ENCODE data around the gene ETFRF1.

The ETFRF1 gene

DNA sequence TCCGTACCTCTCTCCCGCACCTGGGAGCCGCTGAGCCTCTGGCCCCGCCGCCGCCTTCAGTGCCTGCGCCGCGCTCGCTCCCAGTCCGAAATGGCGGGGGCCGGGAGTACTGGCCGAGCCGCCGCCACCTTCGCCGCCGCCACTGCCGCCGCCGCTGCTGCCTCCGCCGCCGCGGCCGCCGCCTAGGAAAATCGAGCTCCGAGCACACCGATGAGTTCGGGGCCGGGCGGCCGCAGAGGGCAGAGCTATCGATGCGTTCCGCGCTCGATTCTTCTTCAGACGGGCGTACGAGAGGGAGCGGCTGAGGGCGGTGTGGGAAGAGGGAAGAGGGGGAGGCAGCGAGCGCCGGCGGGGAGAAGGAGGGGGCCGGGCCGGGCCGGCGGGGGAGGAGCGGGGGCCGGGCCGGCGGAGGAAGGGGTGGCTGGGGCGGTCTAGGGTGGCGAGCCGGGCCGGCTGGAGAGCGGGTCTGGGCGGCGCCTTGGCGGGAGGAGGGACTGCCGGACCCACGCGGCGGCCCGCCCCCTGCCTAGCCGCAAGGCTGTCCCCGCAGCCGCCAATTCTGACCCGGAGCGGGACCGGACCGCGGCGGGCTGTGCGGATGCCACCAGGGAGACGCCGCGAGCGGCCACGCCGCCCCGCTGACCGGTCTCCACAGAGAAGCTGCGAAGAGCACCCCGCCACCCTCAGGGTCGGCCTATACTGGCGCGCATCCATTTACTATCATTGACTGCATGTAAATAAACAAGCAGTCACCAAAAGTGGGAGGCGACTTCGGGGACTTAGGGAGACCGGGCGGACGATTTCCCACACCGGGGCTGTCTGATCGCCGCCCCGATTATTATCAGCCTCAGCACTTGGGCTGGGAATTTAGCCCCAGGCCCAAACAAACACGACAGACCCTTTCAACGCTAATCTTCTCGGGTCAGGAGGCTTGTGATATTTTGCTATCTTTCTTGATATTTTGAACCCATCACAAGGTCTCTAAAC is 56.0 kb downstream of the ETFRF1 start, which contains the start of gene KRAS:
Gene KRAS, minus strand, starts transcription at position 186 of the 987 bp plus-strand sequence.
- peak within 1 kb of the TSS; percentile 98 for H3K4me3 ChIP-seq
- peak within 1 kb of the TSS; percentile 96 to 99 for H3K27ac ChIP-seq
- DNase-seq (ENCODE audit: low spot score), result peak; percentile 96
- TF ChIP-seq, protein P1, sequence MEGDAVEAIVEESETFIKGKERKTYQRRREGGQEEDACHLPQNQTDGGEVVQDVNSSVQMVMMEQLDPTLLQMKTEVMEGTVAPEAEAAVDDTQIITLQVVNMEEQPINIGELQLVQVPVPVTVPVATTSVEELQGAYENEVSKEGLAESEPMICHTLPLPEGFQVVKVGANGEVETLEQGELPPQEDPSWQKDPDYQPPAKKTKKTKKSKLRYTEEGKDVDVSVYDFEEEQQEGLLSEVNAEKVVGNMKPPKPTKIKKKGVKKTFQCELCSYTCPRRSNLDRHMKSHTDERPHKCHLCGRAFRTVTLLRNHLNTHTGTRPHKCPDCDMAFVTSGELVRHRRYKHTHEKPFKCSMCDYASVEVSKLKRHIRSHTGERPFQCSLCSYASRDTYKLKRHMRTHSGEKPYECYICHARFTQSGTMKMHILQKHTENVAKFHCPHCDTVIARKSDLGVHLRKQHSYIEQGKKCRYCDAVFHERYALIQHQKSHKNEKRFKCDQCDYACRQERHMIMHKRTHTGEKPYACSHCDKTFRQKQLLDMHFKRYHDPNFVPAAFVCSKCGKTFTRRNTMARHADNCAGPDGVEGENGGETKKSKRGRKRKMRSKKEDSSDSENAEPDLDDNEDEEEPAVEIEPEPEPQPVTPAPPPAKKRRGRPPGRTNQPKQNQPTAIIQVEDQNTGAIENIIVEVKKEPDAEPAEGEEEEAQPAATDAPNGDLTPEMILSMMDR (IDR thresholded peaks at IDR 0.05), result no peak

DNA sequence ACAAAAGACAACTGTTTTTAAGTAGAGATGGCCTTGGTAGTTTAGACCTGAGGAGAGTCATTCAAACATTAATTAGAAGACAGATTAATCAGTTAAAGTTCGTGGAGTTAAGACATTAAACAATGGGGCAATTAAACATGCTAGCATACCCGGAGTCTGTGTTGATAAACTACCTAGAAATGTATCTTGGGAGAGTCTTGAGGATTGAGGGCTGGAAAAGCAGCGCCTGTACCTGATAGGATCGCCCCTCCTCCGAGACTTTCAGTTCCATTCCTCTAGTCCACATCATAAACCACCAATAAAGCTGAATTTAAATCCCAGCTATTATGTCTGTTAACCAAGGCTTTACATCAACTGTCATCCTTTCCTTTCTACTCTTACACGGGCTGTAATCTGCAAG is 56.7 kb downstream of the ETFRF1 start:
- DNase-seq (ENCODE audit: low spot score), result no peak
- H3K27ac ChIP-seq, result peak overlapping the region; percentile 63 to 99
- peak overlapping the region; percentile 98 for H3K4me3 ChIP-seq
- TF ChIP-seq, protein P1 (IDR thresholded peaks at IDR 0.05), result no peak

DNA sequence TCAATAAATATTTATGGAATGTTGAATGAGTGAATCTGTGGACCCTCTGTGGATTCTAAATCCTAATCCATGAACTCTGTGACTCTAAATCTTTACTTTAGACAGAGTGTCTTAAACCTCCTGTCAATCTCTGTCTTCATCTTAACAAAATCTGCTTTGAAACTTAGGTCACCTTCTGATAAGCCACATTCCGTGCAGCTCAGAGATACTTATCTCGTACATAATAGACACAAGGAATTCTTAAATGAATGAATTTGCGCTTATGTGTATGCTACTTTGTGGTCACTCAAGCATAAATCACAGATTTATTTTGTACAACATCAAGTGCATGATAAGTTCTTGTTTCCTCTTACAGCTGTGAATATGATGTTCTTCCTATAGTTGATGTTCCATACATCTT is 57.9 kb downstream of the ETFRF1 start:
- TF ChIP-seq, protein P1 (IDR thresholded peaks at IDR 0.05), result no peak
- DNase-seq (ENCODE audit: low spot score), result no peak

DNA sequence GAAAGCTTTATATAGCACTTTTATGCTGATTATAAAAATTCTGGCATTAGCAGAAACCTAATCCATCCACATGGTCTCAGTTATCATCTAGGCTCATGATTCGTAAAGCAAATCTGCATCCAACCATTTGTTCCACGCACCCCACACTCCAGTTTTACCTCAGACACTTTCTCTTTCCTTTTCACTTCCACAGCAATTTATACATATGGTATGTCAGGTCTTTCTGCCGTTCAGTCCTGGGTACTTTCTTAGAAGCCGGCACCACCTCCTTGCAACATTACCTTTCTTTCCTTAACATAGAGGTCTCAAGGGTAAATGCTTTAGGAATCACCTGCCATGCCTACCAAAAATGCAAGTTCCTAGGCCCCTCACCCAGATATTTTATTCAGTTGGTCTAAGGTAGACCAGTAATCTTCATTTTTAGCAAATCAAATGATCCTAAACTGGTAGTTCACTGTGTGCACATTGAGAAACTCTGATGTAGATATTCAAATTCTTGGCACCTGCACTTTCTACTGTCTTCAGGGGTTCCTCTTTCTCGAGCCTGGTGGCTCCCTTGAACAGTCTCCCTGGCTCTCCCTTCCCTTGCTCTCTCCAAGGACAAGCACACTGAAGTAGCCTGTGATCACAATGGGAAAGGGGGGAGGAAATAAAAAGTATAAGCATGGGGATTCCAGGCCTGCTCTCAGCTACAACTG is 58.5 kb downstream of the ETFRF1 start:
- Histone ChIP-seq H3K4me3 (no peak overlapping the region), H3K27ac (no peak overlapping the region)
- TF ChIP-seq, protein P1 (IDR thresholded peaks at IDR 0.05), result no peak
- no peak for DNase-seq (ENCODE audit: low spot score)

More for the DNA sequence above, 57.9 kb downstream of the ETFRF1 start:
- Histone ChIP-seq H3K4me3 (no peak overlapping the region), H3K27ac (no peak overlapping the region)

DNA sequence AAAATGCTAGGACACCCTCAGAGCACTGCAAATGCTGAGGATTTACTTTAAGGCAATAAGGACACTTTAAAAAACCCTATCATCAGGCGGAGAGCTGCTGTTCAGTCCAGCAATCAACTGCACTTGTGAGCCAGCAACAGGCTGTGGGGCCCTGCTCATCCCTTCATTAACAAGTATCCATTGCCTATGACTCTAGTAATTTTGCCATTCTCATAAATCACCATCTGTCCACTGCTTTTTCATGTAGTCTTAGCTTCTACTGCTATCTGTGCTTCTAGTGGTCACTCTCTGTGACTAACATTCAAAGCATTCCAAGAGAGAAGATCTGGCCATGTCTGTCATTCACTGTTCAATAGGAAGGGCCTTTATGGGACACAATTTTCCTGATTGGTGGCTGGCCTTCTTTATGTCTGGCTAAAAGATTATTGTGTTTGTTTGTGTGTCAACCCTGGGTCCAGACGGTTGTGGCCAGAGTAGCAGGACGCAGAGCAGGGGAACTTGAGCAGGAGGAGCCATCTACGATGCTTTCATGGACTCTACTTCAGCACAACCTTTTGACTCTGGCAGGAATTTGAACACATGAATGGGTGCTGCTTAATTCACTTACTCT is 59.3 kb downstream of the ETFRF1 start:
- H3K4me3 ChIP-seq, result no peak overlapping the region
- no peak overlapping the region for H3K27ac ChIP-seq
- no peak for DNase-seq (ENCODE audit: low spot score)
- TF ChIP-seq, protein P1 (IDR thresholded peaks at IDR 0.05), result no peak
